GM12878 (cell line): ENCODE results near the gene MYO3B. TPM values are rescaled to one million over a fixed set of nuclear protein-coding genes. Genes with fewer than 3 reads are reported as not detected.

Source experiments
- ATAC-seq: fragments of 200-7000 bp; cut with Tn5 transposase; 3 replicates; pipeline ENCODE4 v1.9.1; 2020; ENCODE audit warnings: mild to moderate bottlenecking, moderate library complexity
- BruUV-seq: library from RNA; stranded (reverse); fragments of 400-500 nt; replicated peaks from 2 replicates; lab custom pipeline; 2021; lab: Mats Ljungman, UMichigan
- CTCF ChIA-PET: fragments of 300-600 bp; sonication (Branson Sonifier 250); formaldehyde crosslinking; extraction: SDS; loops from one replicate; lab custom pipeline; 2021; ENCODE audit warnings: inconsistent platforms; lab: Yijun Ruan, JAX
- POLR2A ChIA-PET: fragments of 350-600 bp; formaldehyde crosslinking; extraction: SDS; loops from one replicate; lab custom pipeline; 2021; ENCODE audit warnings: inconsistent platforms; lab: Charles Lee
- RAD21 ChIA-PET: fragments of 300-600 bp; sonication (Branson Sonifier 250); formaldehyde crosslinking; loops from one replicate; lab custom pipeline; 2023; ENCODE audit warnings: antibody characterized with exemption; ENCODE audit not compliant: unreplicated experiment; lab: Charles Lee
- SMC1A ChIA-PET: fragments of 300-600 bp; sonication (Branson Sonifier 250); formaldehyde crosslinking; loops from one replicate; lab custom pipeline; 2023; ENCODE audit not compliant: unreplicated experiment, uncharacterized antibody; lab: Charles Lee
- DNase-seq: peaks from one replicate; pipeline ENCODE4 v3.0.0-alpha.2; 2011; ENCODE audit warnings: low read depth, low spot score
- FAIRE-seq: peaks from 3 replicates; lab custom pipeline; 2011; peaks lifted over from hg19 to GRCh38; lab: Jason Lieb, UNC
- H2AFZ ChIP-seq: 2 replicates; pipeline ENCODE4 v1.6.0; 2011; ENCODE audit warnings: low read depth, low read length, control low read depth; ENCODE audit not compliant: control insufficient read depth
- H3K27ac ChIP-seq: 2 replicates; pipeline ENCODE4 v1.5.1; 2011; ENCODE audit warnings: control low read depth; ENCODE audit not compliant: control insufficient read depth, insufficient read depth
- H3K27me3 ChIP-seq, 2 experiments: replicated peaks in 1 of 2; 2 replicates each; pipeline versions ENCODE4 v1.6.0 to v1.6.1; 2011; ENCODE audit warnings: low read length in 1 of 2; ENCODE audit not compliant: control insufficient read depth in 2 of 2, insufficient read depth in 2 of 2
- H3K36me3 ChIP-seq, 2 experiments: 2 replicates each; pipeline ENCODE4 v1.5.1; 2011; ENCODE audit warnings: low read length in 1 of 2; ENCODE audit not compliant: control insufficient read depth in 2 of 2, insufficient read depth in 2 of 2
- H3K4me1 ChIP-seq: 2 replicates; pipeline ENCODE4 v1.6.1; 2011; ENCODE audit warnings: mild to moderate bottlenecking, low read length, moderate library complexity, mixed read lengths; ENCODE audit not compliant: control insufficient read depth, insufficient read depth
- H3K4me2 ChIP-seq: 2 replicates; pipeline ENCODE4 v1.6.0; 2011; ENCODE audit warnings: control low read depth; ENCODE audit not compliant: control insufficient read depth, insufficient read depth
- H3K4me3 ChIP-seq: fragments of 200-600 bp; sonication (generic); 2 replicates; pipeline ENCODE4 v1.5.1; 2016
- H3K79me2 ChIP-seq: 2 replicates; pipeline ENCODE4 v1.6.0; 2011; ENCODE audit warnings: low read length; ENCODE audit not compliant: control insufficient read depth, insufficient read depth
- H3K9ac ChIP-seq: 2 replicates; pipeline ENCODE4 v1.8.0; 2011; ENCODE audit warnings: low read length, control low read depth, mixed read lengths; ENCODE audit not compliant: control insufficient read depth, insufficient read depth
- H3K9me3 ChIP-seq: replicated peaks from 3 replicates; pipeline ENCODE4 v1.5.1; 2011; ENCODE audit warnings: mild to moderate bottlenecking, low read length; ENCODE audit not compliant: control insufficient read depth, insufficient read depth
- H4K20me1 ChIP-seq: 2 replicates; pipeline ENCODE4 v1.6.0; 2011; ENCODE audit not compliant: control insufficient read depth, insufficient read depth
- CREM ChIP-seq: IDR thresholded peaks from 2 replicates; pipeline ENCODE4 v1.6.1; 2014; ENCODE audit warnings: antibody characterized with exemption, low read depth
- IKZF1 ChIP-seq: fragments of 450-650 bp; conservative IDR thresholded peaks from 2 replicates; pipeline ENCODE4 v1.6.1; 2017; ENCODE audit warnings: antibody characterized with exemption, mild to moderate bottlenecking
- MEF2B ChIP-seq: fragments of 450-650 bp; IDR thresholded peaks from 2 replicates; pipeline ENCODE4 v1.6.1; 2018; ENCODE audit warnings: mild to moderate bottlenecking, moderate library complexity; ENCODE audit not compliant: partially characterized antibody, poor library complexity, severe bottlenecking
- NR2F1 ChIP-seq: fragments of 450-650 bp; conservative IDR thresholded peaks from 2 replicates; pipeline ENCODE4 v1.6.1; 2017; ENCODE audit warnings: mild to moderate bottlenecking
- ZBTB40 ChIP-seq: fragments of 450-650 bp; IDR thresholded peaks from 2 replicates; pipeline ENCODE4 v1.6.1; 2016; ENCODE audit warnings: mild to moderate bottlenecking, moderate library complexity, borderline replicate concordance
- ZNF384 ChIP-seq: IDR thresholded peaks from 2 replicates; pipeline ENCODE4 v1.6.1; 2012; ENCODE audit warnings: low read depth, mild to moderate bottlenecking, low read length, improper control_type of control experiment, borderline replicate concordance
- WGBS: methylation state at CpG from one replicate; pipeline ENCODE4 v1.1.6; 2016; ENCODE audit warnings: low lambda C conversion rate; ENCODE audit not compliant: insufficient replicate concordance, insufficient coverage; ENCODE audit errors: missing lambda C conversion rate; 5-methylcytosine and 5-hydroxymethylcytosine counted together
- in situ Hi-C: fragments of 300-500 bp; cut with MboI; formaldehyde crosslinking; loops from 9 replicates; pipeline ENCODE4 v1.14.3; 2018; ENCODE audit warnings: mixed read lengths
- intact Hi-C: fragments of 100-400 bp; cut with micrococcal nuclease; formaldehyde crosslinking; loops from one replicate; pipeline ENCODE4 v1.14.2; 2022; ENCODE audit not compliant: unreplicated experiment
- polyA plus RNA-seq, 11 experiments: library from polyadenylated mRNA; depleted of rRNA in 4 of 11; unstranded in 6 of 11; stranded (reverse) in 5 of 11; fragments of >200 nt; fragmentation: Nextera tagmentation in 4 of 11; fragmentation: Illumina TruSeq in 1 of 11; extraction: Ambion mirVana in 4 of 11; extraction: Trizol in 1 of 11; gene quantifications; 1 replicate in 1 of 11; 2 replicates in 10 of 11; pipeline versions ENCODE4 v1.2.1 to v1.2.3, GENCODE V29; 2011 to 2016; ENCODE audit warnings: inconsistent platforms in 2 of 11, missing spikeins in 2 of 11, low read depth in 1 of 11
- total RNA-seq, 4 experiments: library from RNA; depleted of rRNA in 3 of 4; stranded (reverse); fragments of >200 nt in 3 of 4; fragmentation: Illumina TruSeq in 1 of 4; extraction: Trizol in 1 of 4; gene quantifications; 2 replicates each; pipeline versions ENCODE4 v1.2.1 to v1.2.3, GENCODE V29; 2013 to 2021
- TF ChIP-seq, protein P1 (sequence below): fragments of 450-650 bp; IDR thresholded peaks from 2 replicates; pipeline ENCODE4 v1.6.1; 2016; ENCODE audit warnings: mild to moderate bottlenecking
- TF ChIP-seq, protein P2 (sequence below): fragments of 450-650 bp; conservative IDR thresholded peaks from 2 replicates; pipeline ENCODE4 v1.6.1; 2017; ENCODE audit warnings: mild to moderate bottlenecking, moderate library complexity

MYO3B gene
- total and polyA plus RNA-seq, 10 of the 15 experiments (the other 5 are each of a cell fraction or from before 2014, with no cell fraction given) = 1.1 to 7.1 (median 2.1) TPM

- Histone ChIP-seq H3K4me2 (no peak overlapping the region), H4K20me1 (no peaks in the 10 kb centered on the region), H3K9me3 (no peaks in the 10 kb centered on the region; the same call in 2 of the 3 replicates), H3K4me3 (no peak overlapping the region), H3K4me1 (peaks cover 26% of the 10 kb centered on the region), H3K9ac (no peak overlapping the region), H3K79me2 (no peaks in the 10 kb centered on the region), H3K36me3 (no peaks in the 10 kb centered on the region), H3K27me3 (no peaks in the 10 kb centered on the region), H2AFZ (no peak overlapping the region), H3K27ac (no peak overlapping the region)
- peak; percentile 52 for TF ChIP-seq MEF2B
- TF ChIP-seq, protein P1, sequence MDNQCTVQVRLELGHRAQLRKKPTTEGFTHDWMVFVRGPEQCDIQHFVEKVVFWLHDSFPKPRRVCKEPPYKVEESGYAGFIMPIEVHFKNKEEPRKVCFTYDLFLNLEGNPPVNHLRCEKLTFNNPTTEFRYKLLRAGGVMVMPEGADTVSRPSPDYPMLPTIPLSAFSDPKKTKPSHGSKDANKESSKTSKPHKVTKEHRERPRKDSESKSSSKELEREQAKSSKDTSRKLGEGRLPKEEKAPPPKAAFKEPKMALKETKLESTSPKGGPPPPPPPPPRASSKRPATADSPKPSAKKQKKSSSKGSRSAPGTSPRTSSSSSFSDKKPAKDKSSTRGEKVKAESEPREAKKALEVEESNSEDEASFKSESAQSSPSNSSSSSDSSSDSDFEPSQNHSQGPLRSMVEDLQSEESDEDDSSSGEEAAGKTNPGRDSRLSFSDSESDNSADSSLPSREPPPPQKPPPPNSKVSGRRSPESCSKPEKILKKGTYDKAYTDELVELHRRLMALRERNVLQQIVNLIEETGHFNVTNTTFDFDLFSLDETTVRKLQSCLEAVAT = no peak
- no TSS peak for BruUV-seq
- RAD21 ChIA-PET = interaction anchor here (1.5 to 1.9 kb wide), 2 partner anchors 11 to 25 kb away, joined by 3 to 7 read pairs; no protein-coding TSS in a partner anchor
- WGBS = 94% methylated on average over 2 of the region's 2 CpGs
- FAIRE-seq = no peak
- CTCF ChIA-PET = interaction anchor here (1.4 to 3.0 kb wide), 3 partner anchors 12 to 100 kb away, joined by 3 to 23 read pairs (median 9); no protein-coding TSS in a partner anchor
- SMC1A ChIA-PET = interaction anchor here (0.9 to 1.3 kb wide), 4 partner anchors 12 to 480 kb away, joined by 3 to 6 read pairs (median 4); partner anchors contain the start of gene GAD1
- POLR2A ChIA-PET = interaction anchor here (1.0 kb wide), 1 partner anchor 12 kb away, joined by 3 read pairs; no protein-coding TSS in a partner anchor
- intact Hi-C loops (no loop called here), in situ Hi-C loops (no loop called here)
- no peak for ATAC-seq
- no peak for DNase-seq
Observed at GRCh38 chr2:170336408-170336807, 158.5 kb downstream of the MYO3B start.

GRCh38 chr2:170336916-170337315 lies 159.0 kb downstream of the MYO3B start:
- Histone ChIP-seq H3K9me3 (no peaks in the 10 kb centered on the region; the same call in 2 of the 3 replicates), H3K79me2 (no peaks in the 10 kb centered on the region), H3K9ac (no peak overlapping the region), H2AFZ (no peak overlapping the region), H3K4me1 (peaks cover 26% of the 10 kb centered on the region), H3K4me3 (no peak overlapping the region), H3K27ac (no peak overlapping the region), H3K27me3 (no peaks in the 10 kb centered on the region), H4K20me1 (no peaks in the 10 kb centered on the region), H3K4me2 (no peak overlapping the region), H3K36me3 (no peaks in the 10 kb centered on the region)
- SMC1A ChIA-PET = interaction anchor here (0.7 to 1.0 kb wide), 7 partner anchors 12 to 480 kb away, joined by 3 to 6 read pairs (median 3); partner anchors contain the start of gene GAD1
- DNase-seq (no peak), FAIRE-seq (no peak), ATAC-seq (no peak)
- POLR2A ChIA-PET = interaction anchor here (1.0 kb wide), 1 partner anchor 13 kb away, joined by 3 read pairs; no protein-coding TSS in a partner anchor
- intact Hi-C loops (no loop called here), in situ Hi-C loops (no loop called here)
- WGBS = 27% methylated on average over 2 of the region's 2 CpGs
- RAD21 ChIA-PET = interaction anchor here (1.5 kb wide), 1 partner anchor 24 kb away, joined by 3 read pairs; no protein-coding TSS in a partner anchor
- CTCF ChIA-PET = interaction anchor here (0.6 to 3.0 kb wide), 5 partner anchors 12 to 404 kb away, joined by 3 to 23 read pairs (median 3); no protein-coding TSS in a partner anchor
- BruUV-seq = no TSS peak
- TF ChIP-seq IKZF1 (no peak), ZNF384 (no peak), CREM (no peak), ZBTB40 (no peak), NR2F1 (no peak)
- TF ChIP-seq, protein P2, sequence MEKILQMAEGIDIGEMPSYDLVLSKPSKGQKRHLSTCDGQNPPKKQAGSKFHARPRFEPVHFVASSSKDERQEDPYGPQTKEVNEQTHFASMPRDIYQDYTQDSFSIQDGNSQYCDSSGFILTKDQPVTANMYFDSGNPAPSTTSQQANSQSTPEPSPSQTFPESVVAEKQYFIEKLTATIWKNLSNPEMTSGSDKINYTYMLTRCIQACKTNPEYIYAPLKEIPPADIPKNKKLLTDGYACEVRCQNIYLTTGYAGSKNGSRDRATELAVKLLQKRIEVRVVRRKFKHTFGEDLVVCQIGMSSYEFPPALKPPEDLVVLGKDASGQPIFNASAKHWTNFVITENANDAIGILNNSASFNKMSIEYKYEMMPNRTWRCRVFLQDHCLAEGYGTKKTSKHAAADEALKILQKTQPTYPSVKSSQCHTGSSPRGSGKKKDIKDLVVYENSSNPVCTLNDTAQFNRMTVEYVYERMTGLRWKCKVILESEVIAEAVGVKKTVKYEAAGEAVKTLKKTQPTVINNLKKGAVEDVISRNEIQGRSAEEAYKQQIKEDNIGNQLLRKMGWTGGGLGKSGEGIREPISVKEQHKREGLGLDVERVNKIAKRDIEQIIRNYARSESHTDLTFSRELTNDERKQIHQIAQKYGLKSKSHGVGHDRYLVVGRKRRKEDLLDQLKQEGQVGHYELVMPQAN = no peak
